K562 (cell line): ENCODE measurements around the gene OLFML3. TPM values are rescaled to one million over a fixed set of nuclear protein-coding genes. Genes with fewer than 3 reads are reported as not detected.
A peak's percentile ranks its signal among the peaks of the same experiment; 100 is the strongest.

Experiments
- ATAC-seq: fragments of 200-7000 bp; cut with Tn5 transposase; 3 replicates; pipeline ENCODE4 v1.9.1; 2020; ENCODE audit warnings: moderate library complexity
- BruUV-seq: library from RNA; stranded (reverse); fragments of 400-500 nt; replicated peaks from 2 replicates; lab custom pipeline; 2021; lab: Mats Ljungman, UMichigan
- CTCF ChIA-PET: fragments of 300-600 bp; formaldehyde crosslinking; extraction: SDS; loops from one replicate; lab custom pipeline; 2021; ENCODE audit warnings: low intra/inter-chr PET ratio; lab: Yijun Ruan, JAX
- POLR2A ChIA-PET: fragments of 300-600, 350-650 bp; sonication (Branson Sonifier 250); formaldehyde crosslinking; extraction: SDS; loops from one replicate; lab custom pipeline; 2021; ENCODE audit warnings: antibody characterized with exemption, inconsistent platforms; lab: Yijun Ruan, JAX
- DNase-seq, 4 experiments: peaks; one replicate each; pipeline versions ENCODE4 v3.0.0 to v3.0.0-alpha.2; 2011 to 2018; ENCODE audit warnings: low spot score in 3 of 4, mixed read lengths in 3 of 4; ENCODE audit errors: extremely low read depth in 1 of 4
- FAIRE-seq: peaks from 2 replicates; lab custom pipeline; 2011; peaks lifted over from hg19 to GRCh38; lab: Jason Lieb, UNC
- H2AFZ ChIP-seq: 2 replicates; pipeline ENCODE4 v1.6.0; 2011; ENCODE audit warnings: low read depth, low read length, control low read depth, inconsistent platforms
- H3K27ac ChIP-seq: fragments of 200-600 bp; 3 replicates; pipeline ENCODE4 v1.8.0; 2011; ENCODE audit warnings: low read depth, mild to moderate bottlenecking, control low read depth, inconsistent platforms, low read length, moderate library complexity, mixed read lengths; ENCODE audit errors: extremely low read depth
- H3K27me3 ChIP-seq, 2 experiments: fragments of 300-600 bp in 1 of 2; 2 replicates in 1 of 2; 3 replicates in 1 of 2; pipeline versions ENCODE4 v1.6.0 to v1.8.0; 2011; ENCODE audit warnings: inconsistent platforms in 2 of 2, low read length in 2 of 2, mild to moderate bottlenecking in 1 of 2, mixed read lengths in 1 of 2, moderate library complexity in 1 of 2; ENCODE audit not compliant: control insufficient read depth in 2 of 2, insufficient read depth in 2 of 2
- H3K36me3 ChIP-seq: fragments of 300-600 bp; 3 replicates; pipeline ENCODE4 v1.8.0; 2011; ENCODE audit warnings: mild to moderate bottlenecking, low read length, inconsistent platforms; ENCODE audit not compliant: control insufficient read depth, insufficient read depth
- H3K4me1 ChIP-seq, 2 experiments: fragments of 200-600 bp in 1 of 2; replicated peaks in 1 of 2; 2 replicates in 1 of 2; 3 replicates in 1 of 2; pipeline versions ENCODE4 v1.5.1 to v1.8.0; 2011; ENCODE audit warnings: inconsistent platforms in 2 of 2, low read length in 2 of 2, mild to moderate bottlenecking in 1 of 2, mixed read lengths in 1 of 2, moderate library complexity in 1 of 2; ENCODE audit not compliant: control insufficient read depth in 2 of 2, insufficient read depth in 2 of 2
- H3K4me2 ChIP-seq: 2 replicates; pipeline ENCODE4 v1.6.1; 2011; ENCODE audit warnings: low read length, control low read depth, inconsistent platforms, mixed read lengths; ENCODE audit not compliant: insufficient read depth
- H3K4me3 ChIP-seq: fragments of 200-600 bp; sonication (generic), shearing (Covaris generic); 2 replicates; pipeline ENCODE4 v1.5.1; 2016; ENCODE audit warnings: control low read depth, inconsistent platforms
- H3K79me2 ChIP-seq: fragments of 200-600 bp; 3 replicates; pipeline ENCODE4 v1.8.0; 2011; ENCODE audit warnings: low read length, inconsistent platforms; ENCODE audit not compliant: control insufficient read depth, insufficient read depth
- H3K9ac ChIP-seq, 2 experiments: 2 replicates each; pipeline versions ENCODE4 v1.6.0 to v1.6.1; 2011; ENCODE audit warnings: low read depth in 2 of 2, low read length in 2 of 2, control low read depth in 1 of 2, inconsistent platforms in 1 of 2, mild to moderate bottlenecking in 1 of 2, mixed read lengths in 1 of 2; ENCODE audit not compliant: insufficient read depth in 1 of 2
- H3K9me1 ChIP-seq: one replicate; pipeline ENCODE4 v1.6.0; 2011; ENCODE audit warnings: inconsistent platforms, mild to moderate bottlenecking, low read length, moderate library complexity; ENCODE audit not compliant: control insufficient read depth, insufficient read depth
- H3K9me3 ChIP-seq: replicated peaks from 2 replicates; pipeline ENCODE4 v1.5.1; 2011; ENCODE audit warnings: low read depth, low read length, inconsistent platforms; ENCODE audit not compliant: control insufficient read depth, insufficient read depth
- H4K20me1 ChIP-seq: replicated peaks from 2 replicates; pipeline ENCODE4 v1.6.1; 2011; ENCODE audit warnings: low read length, inconsistent platforms, mixed read lengths; ENCODE audit not compliant: control insufficient read depth, insufficient read depth
- C11orf30 ChIP-seq: fragments of 450-650 bp; IDR thresholded peaks from 2 replicates; pipeline ENCODE4 v1.6.1; 2016; ENCODE audit warnings: low read depth, mild to moderate bottlenecking
- MAFF ChIP-seq: IDR thresholded peaks from 2 replicates; pipeline ENCODE4 v1.6.1; 2012; ENCODE audit warnings: low read length, improper control_type of control experiment
- MAFK ChIP-seq: IDR thresholded peaks from 2 replicates; pipeline ENCODE4 v1.6.1; 2011; ENCODE audit warnings: low read length, improper control_type of control experiment
- MTF1 ChIP-seq: fragments of 250-450 bp; sonication (Bioruptor Pico); IDR thresholded peaks from 2 replicates; pipeline ENCODE4 v1.9.0; 2021; ENCODE audit warnings: moderate library complexity, mild to moderate bottlenecking, inconsistent platforms, borderline replicate concordance
- TCFL5 ChIP-seq: fragments of 250-450 bp; sonication (Bioruptor Pico); conservative IDR thresholded peaks from 2 replicates; pipeline ENCODE4 v1.6.1; 2021; ENCODE audit warnings: mild to moderate bottlenecking, moderate library complexity, matching md5 sums
- ZNF316 ChIP-seq: fragments of 450-650 bp; IDR thresholded peaks from 2 replicates; pipeline ENCODE4 v1.6.1; 2016
- WGBS: fragments of 100-300 bp; shearing (Covaris generic); methylation state at CpG from one replicate; pipeline ENCODE4 v1.1.6; 2016; ENCODE audit warnings: low coverage, mixed read lengths; ENCODE audit not compliant: insufficient coverage; ENCODE audit errors: missing lambda C conversion rate; 5-methylcytosine and 5-hydroxymethylcytosine counted together
- in situ Hi-C: fragments of 300-500 bp; cut with MboI; formaldehyde crosslinking; loops from 4 replicates; pipeline ENCODE4 v1.15.0; 2018; ENCODE audit warnings: inconsistent platforms, mixed read lengths
- intact Hi-C: fragments of 100-400 bp; cut with micrococcal nuclease; formaldehyde crosslinking; loops from 2 replicates; pipeline ENCODE4 v1.14.2; 2022
- polyA plus RNA-seq, 8 experiments: library from polyadenylated mRNA; depleted of rRNA in 4 of 8; stranded (reverse) in 5 of 8; unstranded in 3 of 8; fragments of >200 nt; fragmentation: Nextera tagmentation in 2 of 8; fragmentation: Illumina TruSeq in 1 of 8; extraction: Ambion mirVana in 2 of 8; extraction: Trizol in 1 of 8; gene quantifications; 2 replicates each; pipeline versions ENCODE4 v1.2.1 to v1.2.3, GENCODE V29; 2011 to 2014; ENCODE audit warnings: inconsistent platforms in 1 of 8, missing spikeins in 1 of 8
- total RNA-seq, 7 experiments: library from RNA; depleted of rRNA in 6 of 7; stranded (reverse); fragments of >200 nt in 6 of 7; fragmentation: Illumina TruSeq in 2 of 7; extraction: Trizol in 2 of 7; gene quantifications; 2 replicates each; pipeline versions ENCODE4 v1.2.1 to v1.2.3, GENCODE V29; 2011 to 2021; ENCODE audit warnings: low replicate concordance in 1 of 7
- TF ChIP-seq, protein P1 (sequence below), 3 experiments: fragments of 200-800 bp in 1 of 3; fragments of 250-450 bp in 1 of 3; fragments of 450-650 bp in 1 of 3; sonication (Bioruptor Pico) in 1 of 3; sonication (Bioruptor generic) in 1 of 3; formaldehyde crosslinking in 1 of 3; IDR thresholded peaks; 2 replicates each; pipeline versions ENCODE4 v1.6.1 to v1.8.0; 2016 to 2022; ENCODE audit warnings: mild to moderate bottlenecking in 2 of 3, missing genetic modification characterization in 2 of 3, missing compliant biosample characterization in 1 of 3, moderate library complexity in 1 of 3

OLFML3 gene
- total and polyA plus RNA-seq, 9 of the 15 experiments (the other 6 are each of a cell fraction or from before 2014, with no cell fraction given), result 0.07 to 0.13 (median 0.07) TPM; not detected in 6

DNA sequence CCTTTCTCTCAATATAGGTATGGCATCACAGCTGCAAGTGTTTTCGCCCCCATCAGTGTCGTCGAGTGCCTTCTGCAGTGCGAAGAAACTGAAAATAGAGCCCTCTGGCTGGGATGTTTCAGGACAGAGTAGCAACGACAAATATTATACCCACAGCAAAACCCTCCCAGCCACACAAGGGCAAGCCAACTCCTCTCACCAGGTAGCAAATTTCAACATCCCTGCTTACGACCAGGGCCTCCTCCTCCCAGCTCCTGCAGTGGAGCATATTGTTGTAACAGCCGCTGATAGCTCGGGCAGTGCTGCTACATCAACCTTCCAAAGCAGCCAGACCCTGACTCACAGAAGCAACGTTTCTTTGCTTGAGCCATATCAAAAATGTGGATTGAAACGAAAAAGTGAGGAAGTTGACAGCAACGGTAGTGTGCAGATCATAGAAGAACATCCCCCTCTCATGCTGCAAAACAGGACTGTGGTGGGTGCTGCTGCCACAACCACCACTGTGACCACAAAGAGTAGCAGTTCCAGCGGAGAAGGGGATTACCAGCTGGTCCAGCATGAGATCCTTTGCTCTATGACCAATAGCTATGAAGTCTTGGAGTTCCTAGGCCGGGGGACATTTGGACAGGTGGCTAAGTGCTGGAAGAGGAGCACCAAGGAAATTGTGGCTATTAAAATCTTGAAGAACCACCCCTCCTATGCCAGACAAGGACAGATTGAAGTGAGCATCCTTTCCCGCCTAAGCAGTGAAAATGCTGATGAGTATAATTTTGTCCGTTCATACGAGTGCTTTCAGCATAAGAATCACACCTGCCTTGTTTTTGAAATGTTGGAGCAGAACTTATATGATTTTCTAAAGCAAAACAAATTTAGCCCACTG is 38.7 kb upstream of the OLFML3 start:
- Histone ChIP-seq H3K27me3 (no peaks in the 10 kb centered on the region), H3K79me2 (peaks cover 92% of the 10 kb centered on the region), H2AFZ (no peak overlapping the region), H4K20me1 (peaks cover 16% of the 10 kb centered on the region; the same call in 1 of the 2 replicates), H3K9ac (no peak overlapping the region; a peak in 1 of 4 replicates), H3K9me1 (no peaks in the 10 kb centered on the region), H3K4me1 (peaks cover 9 to 10% of the 10 kb centered on the region in 2 experiments; a peak in 3 of 5 replicates), H3K4me2 (no peak overlapping the region), H3K36me3 (peaks cover 51% of the 10 kb centered on the region), H3K27ac (no peak overlapping the region), H3K9me3 (no peaks in the 10 kb centered on the region), H3K4me3 (no peak overlapping the region)
- peak; percentile 69 for TF ChIP-seq C11orf30
- TF ChIP-seq, protein P1, sequence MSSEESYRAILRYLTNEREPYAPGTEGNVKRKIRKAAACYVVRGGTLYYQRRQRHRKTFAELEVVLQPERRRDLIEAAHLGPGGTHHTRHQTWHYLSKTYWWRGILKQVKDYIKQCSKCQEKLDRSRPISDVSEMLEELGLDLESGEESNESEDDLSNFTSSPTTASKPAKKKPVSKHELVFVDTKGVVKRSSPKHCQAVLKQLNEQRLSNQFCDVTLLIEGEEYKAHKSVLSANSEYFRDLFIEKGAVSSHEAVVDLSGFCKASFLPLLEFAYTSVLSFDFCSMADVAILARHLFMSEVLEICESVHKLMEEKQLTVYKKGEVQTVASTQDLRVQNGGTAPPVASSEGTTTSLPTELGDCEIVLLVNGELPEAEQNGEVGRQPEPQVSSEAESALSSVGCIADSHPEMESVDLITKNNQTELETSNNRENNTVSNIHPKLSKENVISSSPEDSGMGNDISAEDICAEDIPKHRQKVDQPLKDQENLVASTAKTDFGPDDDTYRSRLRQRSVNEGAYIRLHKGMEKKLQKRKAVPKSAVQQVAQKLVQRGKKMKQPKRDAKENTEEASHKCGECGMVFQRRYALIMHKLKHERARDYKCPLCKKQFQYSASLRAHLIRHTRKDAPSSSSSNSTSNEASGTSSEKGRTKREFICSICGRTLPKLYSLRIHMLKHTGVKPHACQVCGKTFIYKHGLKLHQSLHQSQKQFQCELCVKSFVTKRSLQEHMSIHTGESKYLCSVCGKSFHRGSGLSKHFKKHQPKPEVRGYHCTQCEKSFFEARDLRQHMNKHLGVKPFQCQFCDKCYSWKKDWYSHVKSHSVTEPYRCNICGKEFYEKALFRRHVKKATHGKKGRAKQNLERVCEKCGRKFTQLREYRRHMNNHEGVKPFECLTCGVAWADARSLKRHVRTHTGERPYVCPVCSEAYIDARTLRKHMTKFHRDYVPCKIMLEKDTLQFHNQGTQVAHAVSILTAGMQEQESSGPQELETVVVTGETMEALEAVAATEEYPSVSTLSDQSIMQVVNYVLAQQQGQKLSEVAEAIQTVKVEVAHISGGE (CRISPR knock-in tag; IDR thresholded peaks at IDR 0.05), result 0 out of 6 replicates have a peak, but pooled peaks of 1 of the 3 experiments have one; percentile 28
- peak; percentile 34; the same call in 1 of the 2 replicates for TF ChIP-seq MAFF
- TF ChIP-seq ZNF316, result peak; percentile 80
- TF ChIP-seq TCFL5 (CRISPR knock-in tag), result no peak
- peak; percentile 17; the same call in 1 of the 2 replicates for TF ChIP-seq MAFK
- no peak for TF ChIP-seq MTF1
- BruUV-seq, result no TSS peak
- ChIA-PET CTCF (no interaction called here), POLR2A (interaction anchor here (0.6 to 7.3 kb wide), 4 partner anchors 11 to 1893 kb away, joined by 3 to 61 read pairs (median 8); partner anchors contain the start of gene HIPK1)
- WGBS, result 88% methylated on average over 16 of the region's 16 CpGs
- in situ Hi-C loops, result no loop called here
- intact Hi-C loops, result no loop called here
- FAIRE-seq, result no peak
- ATAC-seq, result no peak; the same call in 2 of the 3 replicates
- no peak for DNase-seq
